NCI-H524 (cell line): ENCODE measurements around the gene OPA1.
A peak's percentile ranks its signal among the peaks of the same experiment; 100 is the strongest.

Experiments used
- DNase-seq, 2 experiments: peaks; one replicate each; lab custom pipeline; 2025; lab: John Stamatoyannopoulos, UW

Gene OPA1, protein sequence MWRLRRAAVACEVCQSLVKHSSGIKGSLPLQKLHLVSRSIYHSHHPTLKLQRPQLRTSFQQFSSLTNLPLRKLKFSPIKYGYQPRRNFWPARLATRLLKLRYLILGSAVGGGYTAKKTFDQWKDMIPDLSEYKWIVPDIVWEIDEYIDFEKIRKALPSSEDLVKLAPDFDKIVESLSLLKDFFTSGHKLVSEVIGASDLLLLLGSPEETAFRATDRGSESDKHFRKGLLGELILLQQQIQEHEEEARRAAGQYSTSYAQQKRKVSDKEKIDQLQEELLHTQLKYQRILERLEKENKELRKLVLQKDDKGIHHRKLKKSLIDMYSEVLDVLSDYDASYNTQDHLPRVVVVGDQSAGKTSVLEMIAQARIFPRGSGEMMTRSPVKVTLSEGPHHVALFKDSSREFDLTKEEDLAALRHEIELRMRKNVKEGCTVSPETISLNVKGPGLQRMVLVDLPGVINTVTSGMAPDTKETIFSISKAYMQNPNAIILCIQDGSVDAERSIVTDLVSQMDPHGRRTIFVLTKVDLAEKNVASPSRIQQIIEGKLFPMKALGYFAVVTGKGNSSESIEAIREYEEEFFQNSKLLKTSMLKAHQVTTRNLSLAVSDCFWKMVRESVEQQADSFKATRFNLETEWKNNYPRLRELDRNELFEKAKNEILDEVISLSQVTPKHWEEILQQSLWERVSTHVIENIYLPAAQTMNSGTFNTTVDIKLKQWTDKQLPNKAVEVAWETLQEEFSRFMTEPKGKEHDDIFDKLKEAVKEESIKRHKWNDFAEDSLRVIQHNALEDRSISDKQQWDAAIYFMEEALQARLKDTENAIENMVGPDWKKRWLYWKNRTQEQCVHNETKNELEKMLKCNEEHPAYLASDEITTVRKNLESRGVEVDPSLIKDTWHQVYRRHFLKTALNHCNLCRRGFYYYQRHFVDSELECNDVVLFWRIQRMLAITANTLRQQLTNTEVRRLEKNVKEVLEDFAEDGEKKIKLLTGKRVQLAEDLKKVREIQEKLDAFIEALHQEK

GRCh38 chr3:193592841-193593667 is at the start of gene OPA1:
Gene OPA1 (plus strand): TSS chr3:193593208. CDS start chr3:193593378, 170 bp downstream.
- DNase-seq, result peak; percentile 100

DNA sequence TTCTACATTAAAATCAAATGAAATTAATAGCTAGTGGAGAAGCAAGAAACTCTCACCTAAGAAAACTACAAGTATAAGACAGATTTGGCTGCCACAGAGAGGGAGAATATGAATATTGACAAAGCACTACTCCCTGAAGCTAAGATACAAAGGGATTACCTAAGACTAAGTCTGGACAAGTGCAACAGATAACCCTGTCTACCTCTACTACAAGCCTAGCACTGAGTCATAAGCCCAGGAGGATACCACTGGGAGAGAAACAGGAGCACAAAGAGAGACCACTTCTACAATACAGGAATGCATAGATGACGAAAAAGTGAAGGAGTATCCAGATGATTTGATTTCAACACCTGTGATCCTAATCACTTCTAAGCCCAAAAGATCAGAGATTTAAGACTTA is 48.7 kb upstream of the OPA1 start:
- DNase-seq, result no peak

DNA sequence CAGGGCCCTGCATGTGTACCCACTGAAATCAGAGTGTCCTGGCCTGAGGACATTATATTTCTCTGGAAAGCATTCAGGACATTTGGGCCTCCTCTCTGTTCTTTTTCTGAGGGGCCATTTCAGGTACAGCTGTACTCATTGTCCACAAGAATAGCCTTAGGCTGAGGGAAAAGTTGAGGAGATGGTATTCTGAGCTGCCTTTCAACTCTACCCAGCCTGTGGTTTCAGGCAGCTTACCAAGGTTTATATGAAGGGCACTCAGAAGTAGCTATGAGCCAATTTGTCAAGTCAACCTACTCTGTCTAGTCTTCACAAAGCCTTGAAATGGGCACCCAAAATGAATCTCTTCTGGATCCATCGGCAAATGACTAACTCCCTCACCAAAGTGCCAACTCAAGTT is 47.7 kb upstream of the OPA1 start:
- no peak for DNase-seq

DNA sequence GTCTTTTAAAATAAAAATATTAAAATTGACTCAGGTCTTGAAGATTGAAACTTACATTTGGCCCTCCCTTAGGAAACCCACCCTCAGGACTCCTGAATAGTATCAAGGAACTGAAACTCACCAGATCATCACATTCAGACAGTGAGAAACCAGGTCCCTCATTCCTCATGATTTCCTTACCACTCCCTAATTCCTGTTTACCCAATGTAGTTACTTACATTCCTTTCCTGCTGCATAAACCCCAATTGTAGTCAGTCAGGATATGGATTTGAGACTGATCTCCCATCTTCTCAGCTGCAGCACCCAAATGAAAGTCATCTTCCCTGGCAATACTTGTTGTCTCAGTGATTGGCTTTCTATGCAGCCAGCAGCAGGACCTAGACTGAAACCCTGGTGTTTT is 46.9 kb upstream of the OPA1 start:
- DNase-seq, result no peak

DNA sequence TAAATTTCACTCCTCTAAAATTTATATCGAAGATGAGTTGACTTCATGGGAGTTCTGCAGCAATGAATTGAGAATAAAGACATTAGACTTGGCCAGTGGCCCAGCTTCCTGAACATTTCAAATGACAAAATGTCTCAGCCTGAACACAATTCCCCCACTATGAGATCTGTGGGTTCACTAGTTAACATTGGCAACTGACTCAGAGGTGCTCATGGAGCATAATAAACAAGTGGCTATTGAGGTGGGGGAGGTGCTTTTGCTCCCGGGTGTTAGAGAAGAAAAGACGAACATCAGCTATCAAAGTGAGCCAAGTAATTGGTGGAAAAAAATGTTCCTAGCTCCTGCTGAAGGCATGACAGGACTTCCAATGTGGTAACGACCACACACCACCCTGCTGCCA is 44.6 kb upstream of the OPA1 start:
- no peak for DNase-seq

DNA sequence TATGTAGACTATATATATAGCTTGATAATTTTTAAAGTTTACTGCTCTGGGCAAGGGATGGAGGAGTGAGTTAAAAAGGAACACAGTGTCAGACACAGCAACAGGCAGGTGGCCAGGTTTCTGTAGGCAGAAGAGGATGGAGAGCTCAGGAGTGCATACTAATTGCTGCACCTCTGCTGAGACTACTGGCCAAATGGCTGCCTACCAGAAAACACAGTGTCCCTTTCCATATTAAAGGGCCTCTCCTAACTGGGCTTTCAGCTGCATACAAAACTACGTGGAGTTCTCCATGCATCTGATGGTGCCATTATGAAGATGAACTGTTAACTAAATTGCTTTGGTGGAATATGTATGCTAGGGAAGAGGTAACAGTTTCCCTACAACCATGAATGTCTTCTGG is 40.1 kb upstream of the OPA1 start:
- no peak for DNase-seq

GRCh38 chr3:193553586-193553985 is 39.4 kb upstream of the OPA1 start:
- DNase-seq, result no peak

DNA sequence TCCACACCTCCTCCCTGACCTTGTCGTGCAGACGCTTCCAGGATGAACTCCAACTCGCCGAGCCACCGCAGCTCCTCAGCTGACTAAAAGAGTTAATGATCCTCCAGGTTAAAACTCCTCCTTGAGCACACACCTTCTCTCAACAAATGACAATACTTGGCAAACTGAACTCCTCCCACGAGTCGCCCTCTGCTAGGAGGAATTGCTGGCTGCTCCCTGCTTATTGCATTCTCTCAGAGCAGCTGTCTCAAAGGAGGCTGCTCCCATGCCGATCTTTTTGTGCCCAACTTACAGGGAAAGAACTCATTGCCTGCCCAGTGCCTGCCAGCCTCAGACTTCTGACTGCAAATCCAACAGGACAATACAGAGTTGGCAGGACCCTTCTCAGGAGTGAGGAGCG is 38.2 kb upstream of the OPA1 start, which contains the start of gene ATP13A4:
TSS of gene ATP13A4 (minus strand) at position 85 of the 400 bp plus-strand sequence. CDS start 96 bp downstream, outside the sequence.
- DNase-seq, result no peak

- no peak for DNase-seq
Measured at GRCh38 chr3:193556841-193557240, 36.2 kb upstream of the OPA1 start.

DNA sequence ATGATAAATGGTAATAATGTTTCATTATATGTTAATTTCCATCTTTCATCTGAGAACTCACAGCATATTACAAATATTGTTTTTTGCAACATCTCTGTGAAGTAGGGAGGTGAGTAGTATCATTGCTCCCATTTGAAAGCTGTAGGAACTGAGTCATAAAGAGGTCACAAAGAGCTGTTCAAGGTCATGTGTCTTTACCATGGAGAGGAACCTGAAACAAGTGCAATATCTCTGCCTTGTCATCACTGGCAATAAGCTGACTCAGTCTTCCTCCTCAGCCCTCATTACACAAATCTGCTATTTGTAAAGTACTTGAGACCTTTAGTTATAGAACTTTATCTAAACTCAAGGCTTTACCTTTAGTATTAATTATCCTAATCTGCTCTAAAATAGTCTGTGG is 33.9 kb upstream of the OPA1 start:
- DNase-seq, result no peak

DNA sequence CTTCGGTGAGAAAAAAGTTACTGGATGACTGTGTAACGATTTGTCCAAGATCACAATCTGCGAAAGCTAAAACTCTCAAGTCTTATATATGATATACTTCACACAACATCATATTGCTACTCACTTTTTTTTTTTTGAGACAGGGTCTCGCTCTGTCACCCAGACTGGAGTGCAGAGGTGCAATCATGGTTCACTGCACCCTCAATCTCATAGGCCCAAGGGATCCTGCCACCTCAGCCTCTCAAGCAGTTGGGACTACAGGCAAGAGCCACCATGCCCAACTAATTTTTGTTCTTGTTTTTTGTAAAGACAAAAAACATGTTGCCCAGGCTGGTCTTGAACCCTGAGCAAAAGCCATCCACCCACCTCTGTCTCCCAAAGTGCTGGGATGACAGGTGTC is 32.9 kb upstream of the OPA1 start:
- DNase-seq, result no peak

DNA sequence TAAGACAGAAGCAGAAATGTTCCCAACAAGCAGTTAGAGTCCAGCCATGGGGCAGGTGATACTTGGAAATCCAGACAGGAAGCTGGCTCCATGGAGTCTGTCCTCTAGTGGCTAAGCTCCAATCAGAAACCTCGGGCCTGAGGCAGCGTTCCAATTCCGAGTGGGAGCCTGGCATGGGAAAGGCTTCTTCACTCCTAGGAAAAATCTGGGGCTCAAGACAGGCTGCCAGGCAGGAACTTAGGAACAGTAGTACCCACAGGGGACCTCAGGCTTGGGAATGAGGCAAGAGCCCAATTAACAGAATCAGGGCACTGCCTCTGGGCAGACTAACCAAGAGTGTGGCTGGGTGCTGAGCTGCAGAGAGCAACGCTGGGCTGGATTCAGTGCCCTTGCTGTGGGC is 32.1 kb upstream of the OPA1 start:
- DNase-seq, result no peak

DNA sequence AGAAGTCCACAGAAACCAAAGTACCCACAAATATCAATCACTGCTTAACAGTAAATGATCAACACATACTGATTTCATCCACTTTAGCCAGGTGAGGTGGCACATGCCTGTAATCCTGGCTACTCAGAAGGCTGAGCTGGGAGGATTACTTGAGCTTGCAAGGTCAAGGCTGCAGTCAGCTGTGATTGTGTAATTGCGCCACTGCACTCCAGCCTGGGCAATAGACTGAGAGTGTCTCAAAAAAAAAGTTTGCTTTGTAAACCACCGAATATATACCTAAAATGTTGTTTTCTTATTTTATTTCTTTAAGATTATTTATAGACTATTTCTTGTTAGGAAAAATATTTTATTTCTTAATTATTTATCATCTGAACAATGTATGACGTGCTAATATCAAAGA is 29.6 kb upstream of the OPA1 start:
- no peak for DNase-seq

DNA sequence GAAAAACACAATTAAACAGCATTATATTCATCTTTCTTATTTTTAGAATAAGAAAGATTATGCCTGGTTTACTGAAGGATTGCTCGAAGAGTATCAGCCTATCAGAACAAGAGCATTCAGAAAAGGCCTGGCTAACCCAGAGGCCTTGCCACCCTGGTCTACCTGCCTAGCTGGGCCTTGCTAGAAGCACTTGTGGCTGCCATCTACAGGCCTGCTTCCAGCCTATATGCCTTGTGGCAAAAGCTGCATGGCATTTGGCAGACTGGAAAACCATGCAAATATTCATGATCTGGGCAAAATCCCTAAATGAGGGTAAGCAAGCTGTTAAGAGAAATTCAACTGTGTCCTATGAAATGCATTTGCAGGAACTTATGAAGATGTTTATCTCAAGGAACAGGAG is 29.0 kb upstream of the OPA1 start:
- peak in 1 of 2 experiments; percentile 50 for DNase-seq

DNA sequence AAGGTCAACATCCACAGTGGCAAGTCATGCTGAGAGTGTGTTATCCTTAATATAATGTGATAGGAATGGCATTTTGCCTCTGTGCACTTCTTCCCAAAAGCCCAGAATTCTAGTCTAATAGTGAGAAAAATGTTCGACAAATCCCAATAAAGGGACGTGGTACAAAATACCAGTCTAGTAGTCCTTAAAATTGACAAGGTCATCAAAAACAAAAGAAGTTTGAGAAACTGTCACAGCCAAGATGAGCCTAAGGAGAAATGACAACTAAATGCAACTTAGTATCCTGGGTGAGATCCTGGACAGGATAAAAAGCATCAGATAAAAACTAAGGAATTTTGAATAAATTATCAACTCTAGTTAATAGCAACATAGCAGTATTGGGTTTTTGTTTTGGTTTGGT is 23.9 kb upstream of the OPA1 start:
- DNase-seq, result no peak

DNA sequence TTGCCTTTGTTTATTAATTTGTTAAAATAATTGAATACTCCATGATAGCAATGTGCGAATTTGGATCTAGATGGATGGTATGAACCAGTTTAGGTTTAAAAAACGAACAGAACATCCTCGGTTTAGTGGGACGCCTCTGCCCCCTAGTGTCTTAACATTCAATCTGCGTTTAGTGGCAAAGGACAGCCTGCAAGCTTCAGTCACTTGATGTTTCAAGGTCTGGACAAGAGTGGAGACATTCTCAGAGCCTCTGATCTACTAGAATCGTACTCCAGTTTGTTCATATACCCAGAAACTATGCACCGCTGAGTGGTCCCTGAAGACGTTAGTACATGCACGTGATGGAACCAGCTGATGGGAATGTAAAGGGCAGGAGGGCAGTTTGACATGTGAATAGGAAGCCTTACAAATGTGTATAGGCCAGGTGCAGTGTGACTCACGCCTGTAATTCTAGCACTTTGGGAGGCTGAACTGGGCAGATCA is 20.5 kb upstream of the OPA1 start:
- peak; percentile 55 to 84 for DNase-seq

DNA sequence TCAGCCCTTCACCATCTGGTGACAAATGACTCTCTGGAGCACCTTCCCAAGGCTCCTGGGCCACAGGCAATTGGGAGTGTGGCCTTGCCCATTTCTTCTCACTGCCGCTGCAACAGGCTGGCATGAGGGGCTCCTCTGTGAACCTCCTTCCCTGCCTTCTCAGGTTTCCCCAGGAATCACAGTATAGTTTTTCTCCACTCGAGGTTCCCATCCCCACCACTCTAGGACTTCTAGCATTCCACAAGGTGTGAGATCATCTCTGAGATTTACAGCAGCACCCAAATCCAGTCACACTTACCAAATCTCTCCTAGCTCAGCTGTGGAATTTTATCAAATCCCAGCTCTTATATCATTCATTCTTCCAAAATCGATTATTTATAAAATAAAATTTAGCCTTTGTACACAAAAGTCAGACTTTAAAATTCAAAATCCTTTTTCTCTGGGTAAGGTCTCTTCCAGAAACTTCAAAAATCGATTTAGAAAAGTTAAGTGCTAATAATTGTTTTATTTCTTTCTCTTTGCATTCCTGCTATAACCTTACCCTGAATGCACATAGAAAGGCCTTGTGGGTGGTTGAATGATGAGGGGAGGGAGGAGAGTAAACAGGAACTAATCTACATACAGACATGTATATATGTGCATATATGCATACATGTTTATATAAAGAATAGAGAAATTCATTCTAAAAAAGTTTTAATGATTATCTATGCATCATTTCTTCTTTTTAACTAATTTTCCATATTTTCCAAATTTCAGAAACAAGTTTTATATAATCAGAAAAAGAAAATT is 19.4 kb upstream of the OPA1 start:
- DNase-seq, result peak in 1 of 2 experiments; percentile 16

GRCh38 chr3:193574488-193575070 is 18.4 kb upstream of the OPA1 start:
- DNase-seq, result no peak

GRCh38 chr3:193585530-193585929 is 7.5 kb upstream of the OPA1 start:
- no peak for DNase-seq

GRCh38 chr3:193586526-193586925 is 6.5 kb upstream of the OPA1 start:
- no peak for DNase-seq
